HEK293T (cell line): Measurements from ENCODE around the gene PRKCA.

Source experiments
- BHLHE40 ChIP-seq: fragments of 450-650 bp; IDR thresholded peaks from 2 replicates; pipeline ENCODE4 v1.6.1; 2016; ENCODE audit warnings: mild to moderate bottlenecking, moderate library complexity, borderline replicate concordance
- FOXK2 ChIP-seq: fragments of 450-650 bp; IDR thresholded peaks from 2 replicates; pipeline ENCODE4 v1.6.1; 2016; ENCODE audit warnings: mild to moderate bottlenecking
- HDGF ChIP-seq: fragments of 450-650 bp; IDR thresholded peaks from 2 replicates; pipeline ENCODE4 v1.6.1; 2017; ENCODE audit warnings: antibody characterized with exemption, borderline replicate concordance
- SP1 ChIP-seq: fragments of 450-650 bp; IDR thresholded peaks from 2 replicates; pipeline ENCODE4 v1.6.1; 2017

DNA sequence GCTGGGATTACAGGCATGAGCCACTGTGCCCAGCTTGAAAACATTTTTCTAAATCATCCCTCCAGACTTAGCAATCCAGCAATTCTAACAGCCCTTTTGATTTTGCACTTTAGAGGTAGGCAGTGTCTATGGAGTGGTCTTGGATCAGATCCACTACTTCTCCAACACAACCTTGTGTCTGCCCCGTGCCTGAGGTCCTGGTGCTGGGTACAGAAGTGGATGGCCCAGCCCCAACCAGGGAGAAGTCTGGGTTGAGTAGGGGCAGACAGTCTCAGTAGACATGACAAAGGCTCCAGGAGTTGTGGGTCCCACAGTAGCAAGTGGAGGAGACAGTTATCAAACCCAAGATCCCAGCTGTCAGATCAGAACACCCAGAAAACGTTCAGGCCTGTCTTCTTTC, 460.6 kb downstream of the PRKCA start:
- TF ChIP-seq FOXK2, result no peak
- TF ChIP-seq HDGF, result no peak
- no peak for TF ChIP-seq SP1
- TF ChIP-seq BHLHE40, result no peak
